Right lobe of liver (tissue), 6 donors: ENCODE measurements around the gene ARCN1. TPM values are rescaled to one million over a fixed set of nuclear protein-coding genes. Genes with fewer than 3 reads are reported as not detected.
A peak's percentile ranks its signal among the peaks of the same experiment; 100 is the strongest.

ENCODE experiments used
- ATAC-seq, 4 donors: fragments of 200-7000 bp; cut with Tn5 transposase; one replicate each; pipeline ENCODE4 v1.9.1; 2020; ENCODE audit warnings: mild to moderate bottlenecking in 4 of 4, moderate library complexity in 4 of 4
- DNase-seq, 3 donors: peaks; one replicate each; pipeline ENCODE4 v3.0.0-alpha.2; 2020
- H3K27ac ChIP-seq, 3 donors: fragments of 200-600 bp; one replicate each; pipeline ENCODE4 v1.8.0; 2022
- H3K27me3 ChIP-seq, 2 donors: fragments of 200-600 bp; one replicate each; pipeline ENCODE4 v1.8.0; 2022
- H3K36me3 ChIP-seq, 4 donors: fragments of 200-600 bp; sonication (generic) in 1 of 4; one replicate each; pipeline versions ENCODE4 v1.5.1 to v1.8.0; 2017 to 2022; ENCODE audit warnings: control low read depth in 1 of 4
- H3K4me1 ChIP-seq, 4 donors: fragments of 200-600 bp; sonication (generic) in 1 of 4; one replicate each; pipeline versions ENCODE4 v1.5.1 to v1.8.0; 2017 to 2022; ENCODE audit warnings: control low read depth in 1 of 4
- H3K4me3 ChIP-seq, 3 donors: fragments of 200-600 bp; one replicate each; pipeline ENCODE4 v1.8.0; 2022
- H3K9me3 ChIP-seq, 4 donors: fragments of 200-600 bp; sonication (generic) in 1 of 4; one replicate each; pipeline versions ENCODE4 v1.5.1 to v1.8.0; 2017 to 2022; ENCODE audit warnings: control low read depth in 1 of 4
- POLR2A ChIP-seq: fragments of 450-650 bp; IDR thresholded peaks from one replicate; pipeline ENCODE4 v1.6.1; 2017; ENCODE audit warnings: antibody characterized with exemption, mild to moderate bottlenecking
- WGBS: methylation state at CpG from one replicate; pipeline ENCODE4 v1.1.6; 2018; ENCODE audit warnings: low coverage, low lambda C conversion rate; ENCODE audit not compliant: insufficient coverage; ENCODE audit errors: missing lambda C conversion rate; 5-methylcytosine and 5-hydroxymethylcytosine counted together
- intact Hi-C, 2 donors: fragments of 100-400 bp; cut with DNase I; formaldehyde crosslinking; loops; one replicate each; pipeline versions ENCODE4 v1.11.2 to v1.14.1; 2022
- total RNA-seq, 6 experiments: library from RNA; depleted of rRNA in 2 of 6; stranded (reverse); fragments of >200 nt in 2 of 6; fragmentation: NEBNext Ultra II Directional in 3 of 6; extraction: Animal tissue kit (Norgen Biotek cat#: 25700) in 3 of 6; gene quantifications; one replicate each; pipeline versions ENCODE4 v1.1.0 to v1.2.4, GENCODE V29; 2016 to 2023
- TF ChIP-seq, protein P1 (sequence below), 4 donors: fragments of 200-600 bp in 3 of 4; fragments of 450-650 bp in 1 of 4; IDR thresholded peaks; one replicate each; pipeline versions ENCODE4 v1.5.1 to v1.8.0; 2016 to 2022; ENCODE audit warnings: antibody characterized with exemption in 4 of 4, mild to moderate bottlenecking in 2 of 4
- donor health status: DM: no; HTN: yes; CAD: no.
- donor health status: DM: no; HTN: no; CAD: no.
- donor health status: DM: no; HTN: no; CAD: no.
- donor health status: DM: no; HTN: yes; CAD: no.
- donor health status: DM: no; HTN: yes; CAD: no.

The ARCN1 gene
- total RNA-seq, 6 experiments from 2014 or later, result 58.3 to 91.7 (median 75.8) TPM

DNA sequence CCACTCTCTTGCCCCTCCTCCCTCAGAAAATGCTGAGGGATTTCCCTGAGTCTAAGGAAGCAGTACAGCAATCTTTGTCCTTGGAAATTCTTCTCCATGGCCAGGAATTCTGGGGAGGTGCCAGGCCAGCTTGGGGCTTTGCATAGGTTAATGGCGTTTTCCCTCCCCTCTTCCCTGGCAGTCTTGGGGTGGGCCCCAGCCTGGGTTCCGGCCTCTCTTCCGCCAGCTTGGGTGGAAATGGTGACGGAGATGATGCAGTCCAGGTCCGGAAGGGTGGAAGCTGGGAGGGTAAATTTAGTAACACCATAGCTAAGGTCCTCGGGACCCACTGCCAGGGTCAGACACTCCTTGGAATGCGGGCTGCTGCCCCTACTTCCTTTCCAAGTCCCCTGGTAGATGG is 40.2 kb downstream of the ARCN1 start:
- TF ChIP-seq, protein P1, sequence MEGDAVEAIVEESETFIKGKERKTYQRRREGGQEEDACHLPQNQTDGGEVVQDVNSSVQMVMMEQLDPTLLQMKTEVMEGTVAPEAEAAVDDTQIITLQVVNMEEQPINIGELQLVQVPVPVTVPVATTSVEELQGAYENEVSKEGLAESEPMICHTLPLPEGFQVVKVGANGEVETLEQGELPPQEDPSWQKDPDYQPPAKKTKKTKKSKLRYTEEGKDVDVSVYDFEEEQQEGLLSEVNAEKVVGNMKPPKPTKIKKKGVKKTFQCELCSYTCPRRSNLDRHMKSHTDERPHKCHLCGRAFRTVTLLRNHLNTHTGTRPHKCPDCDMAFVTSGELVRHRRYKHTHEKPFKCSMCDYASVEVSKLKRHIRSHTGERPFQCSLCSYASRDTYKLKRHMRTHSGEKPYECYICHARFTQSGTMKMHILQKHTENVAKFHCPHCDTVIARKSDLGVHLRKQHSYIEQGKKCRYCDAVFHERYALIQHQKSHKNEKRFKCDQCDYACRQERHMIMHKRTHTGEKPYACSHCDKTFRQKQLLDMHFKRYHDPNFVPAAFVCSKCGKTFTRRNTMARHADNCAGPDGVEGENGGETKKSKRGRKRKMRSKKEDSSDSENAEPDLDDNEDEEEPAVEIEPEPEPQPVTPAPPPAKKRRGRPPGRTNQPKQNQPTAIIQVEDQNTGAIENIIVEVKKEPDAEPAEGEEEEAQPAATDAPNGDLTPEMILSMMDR (IDR thresholded peaks at IDR 0.05), result no peak
- no peak for TF ChIP-seq POLR2A
- WGBS, result 44% methylated on average over 6 of the region's 7 CpGs
- DNase-seq, result peak in 2 of 3 donors; percentile 41 to 51
- Histone ChIP-seq H3K4me1 (peaks cover 0 to 15% (median 4%) of the 10 kb centered on the region in 4 donors), H3K27me3 (peaks cover 0 to 9% of the 10 kb centered on the region in 2 donors), H3K4me3 (no peak overlapping the region), H3K36me3 (no peaks in the 10 kb centered on the region), H3K9me3 (no peaks in the 10 kb centered on the region), H3K27ac (peak overlapping the region in 1 of 3 donors; percentile 51)
- ATAC-seq, result peak; percentile 2 to 15 (median 11)
- intact Hi-C loops, result no loop called here

DNA sequence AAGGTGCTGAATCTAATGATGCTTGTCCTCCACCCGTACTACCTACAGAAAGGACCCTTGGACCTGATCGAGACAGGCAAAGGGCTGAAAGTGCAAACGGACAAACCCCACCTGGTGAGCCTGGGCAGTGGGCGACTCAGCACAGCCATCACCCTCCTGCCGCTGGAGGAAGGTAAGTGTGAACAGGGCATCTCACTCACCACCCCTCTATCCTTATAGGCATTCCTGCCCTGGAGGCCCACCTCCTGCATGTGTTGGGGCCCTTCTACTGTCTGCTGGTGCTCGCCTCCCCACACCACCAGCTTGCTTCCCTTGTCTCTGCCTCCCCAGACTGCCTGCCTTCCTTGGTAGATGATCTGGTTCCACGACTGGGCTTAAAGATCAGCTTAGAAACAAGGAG is 42.3 kb downstream of the ARCN1 start:
- no peak for ATAC-seq
- Histone ChIP-seq H3K27me3 (no peaks in the 10 kb centered on the region), H3K4me1 (peaks cover 0 to 11% (median 4%) of the 10 kb centered on the region in 4 donors), H3K4me3 (no peak overlapping the region), H3K9me3 (no peaks in the 10 kb centered on the region), H3K36me3 (no peaks in the 10 kb centered on the region), H3K27ac (no peak overlapping the region)
- 53% methylated on average over 4 of the region's 7 CpGs for WGBS
- peak in 1 of 3 donors; percentile 26 for DNase-seq
- intact Hi-C loops, result no loop called here
- TF ChIP-seq POLR2A, result no peak

DNA sequence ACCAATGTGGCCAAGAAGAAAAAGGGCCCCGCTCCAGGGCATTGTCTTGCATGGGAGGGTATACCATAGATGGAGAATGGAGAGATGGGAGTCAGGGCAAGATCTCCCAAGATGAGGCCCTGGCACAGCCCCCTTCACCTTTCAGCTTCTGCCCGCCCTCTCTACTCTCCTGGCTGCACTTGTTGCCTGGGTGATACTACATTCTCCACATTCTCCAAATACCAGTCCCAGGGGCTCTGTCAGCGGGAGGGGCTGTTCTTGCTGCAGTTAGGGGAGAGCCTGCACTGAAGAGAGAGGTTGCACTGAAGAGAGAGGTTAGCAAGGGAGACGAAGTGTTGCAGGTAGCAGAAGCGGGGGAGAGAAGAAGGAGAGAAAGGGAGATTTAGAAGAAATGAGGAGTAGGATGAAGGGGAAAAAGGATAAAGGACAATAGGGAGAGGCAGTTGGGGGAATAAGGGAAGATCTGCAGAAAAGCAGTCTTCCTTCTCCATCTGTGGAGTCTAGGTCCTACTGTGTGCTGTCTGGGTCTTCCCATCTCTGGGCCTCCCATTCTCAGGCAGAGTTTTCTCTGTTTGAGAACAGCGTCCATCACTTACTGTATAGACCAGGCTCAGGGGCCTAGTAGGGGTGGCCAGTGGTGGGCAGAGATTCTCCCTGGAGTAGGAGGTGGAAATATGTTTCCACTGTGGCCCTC is 43.2 kb downstream of the ARCN1 start:
- 74% methylated on average over 3 of the region's 6 CpGs for WGBS
- peaks cover 0 to 8% (median 4%) of the 10 kb centered on the region in 4 donors for H3K4me1 ChIP-seq
- H3K27ac ChIP-seq, result no peak overlapping the region
- DNase-seq (peak in 1 of 3 donors; percentile 31), ATAC-seq (no peak)
- no peak overlapping the region for H3K4me3 ChIP-seq
- H3K36me3 ChIP-seq, result no peaks in the 10 kb centered on the region
- no peak for TF ChIP-seq POLR2A
- TF ChIP-seq, protein P1 (IDR thresholded peaks at IDR 0.05), result no peak
- H3K9me3 ChIP-seq, result no peaks in the 10 kb centered on the region
- H3K27me3 ChIP-seq, result no peaks in the 10 kb centered on the region
- intact Hi-C loops, result no loop called here

DNA sequence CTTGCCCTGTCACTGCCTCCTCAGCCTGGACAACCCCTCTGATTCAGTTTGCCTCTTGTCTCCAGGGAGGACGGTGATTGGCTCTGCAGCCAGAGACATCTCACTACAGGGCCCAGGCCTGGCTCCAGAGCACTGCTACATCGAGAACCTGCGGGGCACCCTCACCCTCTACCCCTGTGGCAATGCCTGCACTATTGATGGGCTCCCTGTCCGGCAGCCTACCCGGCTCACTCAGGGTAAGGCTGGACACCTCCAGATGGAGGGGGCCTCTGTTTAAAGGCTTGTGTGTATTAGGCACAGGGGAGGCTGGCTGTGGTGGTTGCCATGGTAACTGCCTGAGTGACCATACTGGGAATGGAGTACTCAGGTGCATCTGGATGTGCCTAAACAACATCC is 43.8 kb downstream of the ARCN1 start:
- peaks cover 0 to 4% (median 1%) of the 10 kb centered on the region in 4 donors for H3K4me1 ChIP-seq
- no peaks in the 10 kb centered on the region for H3K27me3 ChIP-seq
- H3K36me3 ChIP-seq, result no peaks in the 10 kb centered on the region
- TF ChIP-seq, protein P1 (IDR thresholded peaks at IDR 0.05), result no peak
- TF ChIP-seq POLR2A, result no peak
- 82% methylated on average over 3 of the region's 5 CpGs for WGBS
- DNase-seq (no peak), ATAC-seq (no peak)
- no peaks in the 10 kb centered on the region for H3K9me3 ChIP-seq
- no peak overlapping the region for H3K27ac ChIP-seq
- intact Hi-C loops, result no loop called here
- H3K4me3 ChIP-seq, result no peak overlapping the region

DNA sequence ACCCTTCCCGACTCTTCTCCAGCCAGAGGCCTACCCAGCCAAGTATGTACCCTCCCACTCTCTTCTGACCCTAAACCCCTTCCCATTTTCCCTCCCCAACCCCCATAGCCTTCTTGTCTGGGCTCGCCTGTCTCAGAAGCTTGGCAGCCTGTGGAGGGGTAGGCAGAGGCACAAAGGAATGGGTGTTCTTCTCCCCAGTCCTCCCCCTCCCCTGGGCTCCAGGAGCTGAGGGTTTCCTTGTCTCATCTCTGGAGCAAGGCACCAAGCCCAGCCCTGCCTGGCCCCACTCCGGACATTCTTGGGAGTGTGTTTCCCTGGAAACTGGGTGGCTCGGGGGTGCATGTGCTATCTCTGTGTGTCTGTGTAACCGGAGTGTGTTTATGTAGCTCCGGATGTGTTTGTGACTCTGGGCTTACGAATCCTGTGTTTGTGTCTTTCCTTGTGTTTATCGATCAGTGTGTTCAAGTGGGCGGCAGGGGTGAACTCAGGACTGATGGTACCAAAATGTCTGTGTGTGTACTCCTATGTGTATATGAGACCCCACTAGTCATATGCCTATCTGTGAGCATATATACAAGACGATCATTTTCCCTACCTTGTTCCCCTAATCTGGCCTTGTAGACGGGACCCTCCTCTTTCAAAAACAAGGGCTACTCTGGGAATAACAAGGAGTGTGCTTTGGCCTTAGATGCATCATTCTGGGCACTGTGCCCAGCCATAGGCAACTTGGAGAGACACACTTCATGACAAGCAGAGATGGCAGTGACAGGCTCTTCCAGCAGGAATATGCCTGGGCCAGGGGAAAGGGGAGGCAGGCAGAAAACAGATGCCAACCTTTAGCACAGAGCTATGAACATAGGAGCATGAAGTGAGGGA is 46.1 kb downstream of the ARCN1 start:
- H3K4me3 ChIP-seq, result no peak overlapping the region
- no peaks in the 10 kb centered on the region for H3K27me3 ChIP-seq
- H3K4me1 ChIP-seq, result no peaks in the 10 kb centered on the region
- ATAC-seq, result peak; percentile 44 to 75 (median 62)
- WGBS, result 70% methylated on average over 6 of the region's 11 CpGs
- intact Hi-C loops, result no loop called here
- H3K9me3 ChIP-seq, result no peaks in the 10 kb centered on the region
- peak overlapping the region; percentile 17 to 80 (median 52) for H3K27ac ChIP-seq
- TF ChIP-seq, protein P1 (IDR thresholded peaks at IDR 0.05), result no peak
- TF ChIP-seq POLR2A, result no peak
- no peaks in the 10 kb centered on the region for H3K36me3 ChIP-seq
- DNase-seq, result peak in 1 of 3 donors; percentile 54
